ENCODE data around the gene TSPAN2. TPM values are rescaled to one million over a fixed set of nuclear protein-coding genes. Genes with fewer than 3 reads are reported as not detected.

The TSPAN2 gene
- total RNA-seq, 2 experiments from 2014 or later = 2.5 to 2.7 TPM

DNA sequence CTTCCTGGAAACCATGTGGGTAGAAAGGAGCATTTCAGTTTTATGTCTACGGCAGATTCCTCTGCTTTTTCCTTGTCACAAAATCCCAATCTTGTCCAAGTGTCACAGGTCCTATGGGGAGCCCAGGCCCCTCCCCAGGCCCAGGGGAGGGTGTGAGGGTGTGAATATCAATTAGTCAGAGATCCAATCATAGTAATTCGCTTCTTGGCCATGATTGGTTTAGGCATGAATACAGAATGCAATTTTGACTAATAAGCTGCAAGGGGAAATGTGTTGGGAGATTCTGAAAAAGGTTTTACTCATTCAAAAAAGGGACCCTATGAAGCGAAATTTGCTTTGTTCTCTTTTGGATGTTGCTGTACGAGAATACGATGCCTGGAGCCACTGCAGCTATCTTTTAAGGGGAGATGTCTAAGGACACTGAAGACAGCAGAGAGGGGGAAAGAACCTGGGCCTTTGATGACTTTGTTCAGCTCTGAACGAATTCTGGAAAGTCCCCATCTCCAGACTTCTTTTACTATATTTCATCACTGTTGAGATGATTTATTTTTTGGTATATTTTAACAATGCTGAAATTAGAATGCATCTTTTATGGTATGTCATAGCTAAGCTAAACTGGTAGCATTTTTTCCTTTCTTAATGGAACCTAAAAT, 18.2 kb downstream of the TSPAN2 start:
- H3K4me1 Mint-ChIP-seq (ENCODE audit: low read depth) = peaks cover 50% of the 10 kb centered on the region
- CTCF ChIA-PET = interaction anchor here (0.7 to 2.8 kb wide), 4 partner anchors 10 to 88 kb away, joined by 3 to 15 read pairs (median 4); no protein-coding TSS in a partner anchor
- intact Hi-C loops (cut with micrococcal nuclease) = no loop called here

DNA sequence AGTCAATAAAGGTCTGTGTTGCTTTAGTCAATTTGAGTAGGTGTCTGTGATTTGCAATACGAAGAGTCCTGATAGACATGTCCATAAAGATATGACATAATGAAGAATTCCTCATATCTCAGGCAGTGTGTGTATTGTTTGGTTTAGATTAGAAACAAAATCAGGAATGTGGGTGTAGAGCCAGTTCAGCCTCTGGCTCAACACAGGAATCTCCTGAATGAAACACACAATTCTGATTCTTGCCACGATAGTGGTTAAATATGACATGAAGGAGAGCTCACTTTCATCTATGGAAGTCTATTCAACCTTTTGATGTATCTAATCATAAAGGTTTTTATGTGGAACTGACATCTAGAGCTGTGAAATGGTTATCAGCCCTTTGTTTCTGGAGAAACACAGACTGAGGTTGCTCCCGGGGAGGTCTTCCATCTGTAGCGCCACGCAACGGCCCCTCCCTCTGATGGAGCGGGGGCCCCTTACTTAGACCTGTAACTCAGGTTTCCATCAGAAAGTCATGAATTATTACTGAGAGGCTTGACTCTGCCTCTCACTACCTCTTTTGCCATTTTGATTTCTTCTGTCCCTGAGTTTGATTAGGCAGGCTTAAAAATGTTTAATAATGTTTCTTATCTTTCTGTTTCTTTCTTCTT, 19.5 kb downstream of the TSPAN2 start:
- H3K36me3 Mint-ChIP-seq = no peaks in the 10 kb centered on the region
- H3K4me3 Mint-ChIP-seq = no peak overlapping the region
- intact Hi-C loops (cut with micrococcal nuclease) = no loop called here
- no peak for DNase-seq
- peaks cover 49% of the 10 kb centered on the region for H3K4me1 Mint-ChIP-seq (ENCODE audit: low read depth)
- no peaks in the 10 kb centered on the region for H3K9me3 Mint-ChIP-seq
- no peak overlapping the region for H3K27ac Mint-ChIP-seq
- CTCF ChIA-PET = no interaction called here
- no peaks in the 10 kb centered on the region for H3K27me3 Mint-ChIP-seq
- POLR2A ChIA-PET = no interaction called here

More for the DNA sequence above, 18.2 kb downstream of the TSPAN2 start:
- Mint-ChIP-seq H3K36me3 (no peaks in the 10 kb centered on the region), H3K27ac (no peak overlapping the region), H3K9me3 (no peaks in the 10 kb centered on the region), H3K27me3 (no peaks in the 10 kb centered on the region), H3K4me3 (no peak overlapping the region)
- POLR2A ChIA-PET = interaction anchor here (1.0 kb wide), 1 partner anchor 313 kb away, joined by 3 read pairs; the partner anchor contains the start of gene CSDE1
- no peak for DNase-seq

GRCh38 chr1:115068826-115069585, 20.3 kb downstream of the TSPAN2 start:
- no peaks in the 10 kb centered on the region for H3K36me3 Mint-ChIP-seq
- peaks cover 55% of the 10 kb centered on the region for H3K4me1 Mint-ChIP-seq (ENCODE audit: low read depth)
- no peaks in the 10 kb centered on the region for H3K27me3 Mint-ChIP-seq
- H3K27ac Mint-ChIP-seq = no peak overlapping the region
- DNase-seq = no peak
- no peak overlapping the region for H3K4me3 Mint-ChIP-seq
- ChIA-PET CTCF (no interaction called here), POLR2A (no interaction called here)
- intact Hi-C loops (cut with micrococcal nuclease) = no loop called here
- no peaks in the 10 kb centered on the region for H3K9me3 Mint-ChIP-seq

DNA sequence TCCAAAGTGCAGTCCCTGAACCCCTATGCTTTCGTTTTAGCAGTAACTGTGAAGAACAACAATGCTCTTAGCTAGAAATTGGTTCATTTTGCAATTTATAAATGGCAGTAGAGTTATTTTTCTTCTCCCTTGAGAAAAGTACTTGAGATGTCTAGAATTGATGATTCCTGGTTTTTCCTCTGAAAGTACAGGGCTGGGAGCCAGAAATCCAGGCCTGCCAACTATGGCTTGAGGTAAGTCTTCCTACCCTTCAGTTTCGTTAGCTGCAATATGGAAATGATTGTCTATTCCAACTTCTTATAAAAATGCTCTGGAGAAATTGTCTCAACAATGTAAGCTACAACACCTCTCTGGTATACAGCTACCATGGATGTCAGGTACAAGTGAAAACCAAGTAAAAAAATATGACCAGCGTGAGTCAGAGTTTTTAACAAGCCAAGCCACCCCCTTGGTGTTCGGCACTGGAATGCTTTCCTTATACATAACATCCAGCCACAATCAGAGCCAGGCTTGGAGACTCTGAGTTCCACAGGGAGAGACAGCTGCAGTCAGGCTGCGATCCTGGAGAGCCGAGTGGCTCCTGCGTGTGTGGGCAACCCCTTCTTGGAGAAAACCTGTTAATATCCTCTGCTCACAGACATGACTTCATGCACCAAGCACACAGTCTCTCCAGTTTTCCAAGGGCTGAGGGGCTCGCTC, 22.0 kb downstream of the TSPAN2 start:
- intact Hi-C loops (cut with micrococcal nuclease) = no loop called here
- H3K4me1 Mint-ChIP-seq (ENCODE audit: low read depth) = peaks cover 55% of the 10 kb centered on the region
- POLR2A ChIA-PET = no interaction called here
- no peak overlapping the region for H3K27ac Mint-ChIP-seq
- peaks cover 4% of the 10 kb centered on the region for H3K36me3 Mint-ChIP-seq
- CTCF ChIA-PET = interaction anchor here (1.2 to 2.6 kb wide), 2 partner anchors 14 to 45 kb away, joined by 5 to 10 read pairs; no protein-coding TSS in a partner anchor
- no peak overlapping the region for H3K4me3 Mint-ChIP-seq
- no peak for DNase-seq
- no peaks in the 10 kb centered on the region for H3K27me3 Mint-ChIP-seq
- H3K9me3 Mint-ChIP-seq = peaks cover 6% of the 10 kb centered on the region

- POLR2A ChIA-PET = no interaction called here
- CTCF ChIA-PET = interaction anchor here (0.7 to 1.9 kb wide), 3 partner anchors 12 to 47 kb away, joined by 5 to 8 read pairs (median 5); no protein-coding TSS in a partner anchor
- H3K4me1 Mint-ChIP-seq (ENCODE audit: low read depth) = peaks cover 51% of the 10 kb centered on the region
Measured at GRCh38 chr1:115065021-115065420, 24.3 kb downstream of the TSPAN2 start.

GRCh38 chr1:115064461-115064860, 24.8 kb downstream of the TSPAN2 start:
- DNase-seq = no peak

More at GRCh38 chr1:115065021-115065420, 24.3 kb downstream of the TSPAN2 start:
- Mint-ChIP-seq H3K27me3 (no peaks in the 10 kb centered on the region), H3K36me3 (peaks cover 4% of the 10 kb centered on the region), H3K9me3 (peaks cover 6% of the 10 kb centered on the region), H3K27ac (no peak overlapping the region), H3K4me3 (no peak overlapping the region)
- no peak for DNase-seq
- intact Hi-C loops (cut with micrococcal nuclease) = no loop called here

DNA sequence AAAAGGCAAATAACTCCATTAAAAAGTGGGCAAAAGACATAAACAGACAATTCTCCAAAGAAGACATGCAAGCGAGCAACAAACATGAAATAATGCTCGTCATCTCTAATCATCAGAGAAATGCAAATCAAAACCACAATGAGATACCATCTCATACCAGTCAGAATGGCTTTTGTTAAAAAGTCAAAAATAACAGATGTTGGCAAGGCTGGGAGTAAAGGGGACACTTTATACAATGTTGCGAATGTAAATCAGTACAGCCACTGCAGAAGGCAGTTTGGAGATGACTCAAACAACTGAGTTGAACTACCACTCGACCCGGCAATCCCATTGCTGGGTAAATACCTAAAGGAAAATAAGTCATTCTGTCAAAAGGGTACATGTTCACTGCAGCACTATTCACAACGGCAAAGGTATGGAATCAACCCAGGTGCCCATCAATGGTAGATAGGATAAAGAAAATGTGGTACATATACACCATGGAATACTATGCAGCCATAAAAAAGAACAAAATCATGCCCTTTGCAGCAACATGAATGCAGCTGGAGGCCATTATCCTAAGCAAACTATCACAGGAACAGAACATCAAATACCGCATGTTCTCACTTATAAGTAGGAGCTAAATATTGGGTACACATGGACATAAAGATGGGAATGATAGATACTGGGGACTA, 25.9 kb downstream of the TSPAN2 start:
- intact Hi-C loops (cut with micrococcal nuclease) = loop anchor here (1.0 to 5.0 kb wide), 6 partner anchors 27 to 584 kb away; partner anchors contain the start of genes BCAS2, DENND2C and TRIM33
- CTCF ChIA-PET = interaction anchor here (1.9 kb wide), 1 partner anchor 36 kb away, joined by 5 read pairs; no protein-coding TSS in a partner anchor

More at GRCh38 chr1:115064461-115064860, 24.8 kb downstream of the TSPAN2 start:
- Mint-ChIP-seq H3K36me3 (peaks cover 4% of the 10 kb centered on the region), H3K9me3 (peaks cover 6% of the 10 kb centered on the region), H3K4me1 (ENCODE audit: low read depth) (peaks cover 45% of the 10 kb centered on the region), H3K4me3 (no peak overlapping the region), H3K27me3 (no peaks in the 10 kb centered on the region), H3K27ac (peak overlapping the region; percentile 80)
- ChIA-PET CTCF (interaction anchor here (0.7 to 1.9 kb wide), 2 partner anchors 12 to 34 kb away, joined by 5 to 8 read pairs; no protein-coding TSS in a partner anchor), POLR2A (no interaction called here)
- intact Hi-C loops (cut with micrococcal nuclease) = loop anchor here (5.0 kb wide), 3 partner anchors 392 to 583 kb away; partner anchors contain the start of genes BCAS2 and DENND2C

DNA sequence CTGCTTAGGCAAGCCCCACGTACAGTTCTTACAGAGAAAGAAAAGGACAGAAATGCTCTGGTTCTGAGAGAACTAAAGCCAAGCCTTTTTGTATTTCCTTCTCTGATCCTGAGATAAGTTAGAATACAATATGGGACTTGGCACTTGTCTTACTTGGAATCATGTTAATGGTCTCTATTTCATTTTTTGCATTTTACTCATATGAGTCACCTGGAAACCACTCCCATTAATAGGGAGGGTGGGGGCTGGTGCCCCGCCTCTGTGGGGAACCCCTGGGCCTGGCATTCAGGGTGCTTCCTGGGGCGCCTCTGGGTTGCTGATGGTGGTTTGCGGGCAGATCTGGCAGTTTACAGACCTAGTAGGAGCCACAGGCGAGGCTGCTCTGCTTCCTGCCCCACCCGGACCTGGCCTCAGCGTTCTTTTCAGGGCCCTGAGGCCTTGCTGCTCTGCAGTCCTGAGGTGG, 26.7 kb downstream of the TSPAN2 start:
- Mint-ChIP-seq H3K4me3 (no peak overlapping the region), H3K9me3 (peaks cover 6% of the 10 kb centered on the region)

More for the DNA sequence above, 25.9 kb downstream of the TSPAN2 start:
- DNase-seq = peak; percentile 59
- Mint-ChIP-seq H3K4me1 (ENCODE audit: low read depth) (peaks cover 45% of the 10 kb centered on the region), H3K36me3 (peaks cover 8% of the 10 kb centered on the region), H3K27me3 (no peaks in the 10 kb centered on the region), H3K27ac (peak overlapping the region; percentile 80), H3K4me3 (peak overlapping the region; percentile 26), H3K9me3 (peaks cover 6% of the 10 kb centered on the region)
- POLR2A ChIA-PET = no interaction called here

DNA sequence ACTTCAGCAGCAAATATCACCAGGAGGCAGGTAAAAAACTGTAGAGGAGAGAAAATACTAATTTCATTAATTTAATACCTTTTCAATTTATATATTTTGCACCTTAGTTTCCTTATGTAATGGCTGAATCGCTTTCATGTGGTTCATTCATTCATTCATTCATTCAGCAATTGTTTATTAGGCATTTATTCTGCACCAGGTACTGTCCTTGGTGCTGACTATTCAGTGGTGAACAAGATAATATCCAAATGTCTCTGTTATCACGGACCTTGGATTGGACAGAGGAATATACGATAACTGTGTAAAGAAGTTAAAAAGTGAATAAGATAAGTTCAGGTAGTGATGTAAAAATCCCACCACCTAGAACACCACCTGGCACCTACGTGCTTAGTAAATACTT, 28.8 kb downstream of the TSPAN2 start:
- H3K27ac Mint-ChIP-seq = no peak overlapping the region
- intact Hi-C loops (cut with micrococcal nuclease) = loop anchor here (5.0 kb wide), 3 partner anchors 388 to 587 kb away; partner anchors contain the start of genes BCAS2 and DENND2C
- H3K27me3 Mint-ChIP-seq = no peaks in the 10 kb centered on the region
- peaks cover 6% of the 10 kb centered on the region for H3K9me3 Mint-ChIP-seq
- H3K4me1 Mint-ChIP-seq (ENCODE audit: low read depth) = peaks cover 40% of the 10 kb centered on the region
- no peak for DNase-seq
- ChIA-PET CTCF (no interaction called here), POLR2A (no interaction called here)
- H3K36me3 Mint-ChIP-seq = peaks cover 8% of the 10 kb centered on the region
- H3K4me3 Mint-ChIP-seq = no peak overlapping the region

More for the DNA sequence above, 26.7 kb downstream of the TSPAN2 start:
- Mint-ChIP-seq H3K27ac (peak overlapping the region; percentile 80), H3K36me3 (peaks cover 8% of the 10 kb centered on the region), H3K4me1 (ENCODE audit: low read depth) (peaks cover 43% of the 10 kb centered on the region), H3K27me3 (no peaks in the 10 kb centered on the region)
- POLR2A ChIA-PET = no interaction called here
- DNase-seq = peak; percentile 95
- intact Hi-C loops (cut with micrococcal nuclease) = loop anchor here (1.0 to 5.0 kb wide), 7 partner anchors 28 to 585 kb away; partner anchors contain the start of genes BCAS2, DENND2C and TRIM33
- CTCF ChIA-PET = no interaction called here

DNA sequence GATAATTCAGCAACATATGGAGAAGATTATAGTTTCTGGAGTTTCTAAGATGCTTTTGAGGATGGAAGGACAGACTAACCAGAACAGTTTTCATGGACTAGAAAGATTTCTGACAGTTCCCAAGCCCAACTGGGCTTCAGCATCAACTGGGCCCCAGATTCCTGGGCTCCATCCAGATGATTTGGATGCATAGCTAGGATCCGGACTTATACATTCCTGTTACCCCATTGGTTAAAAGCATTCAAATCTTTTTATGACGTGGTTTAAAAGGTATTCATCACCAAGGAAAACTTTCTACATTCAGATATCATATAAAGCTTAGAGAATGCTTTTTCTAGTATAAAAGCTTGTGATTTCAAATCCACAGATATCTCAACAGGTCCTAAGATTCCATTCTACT, 30.0 kb downstream of the TSPAN2 start:
- DNase-seq = no peak
- Mint-ChIP-seq H3K4me3 (no peak overlapping the region), H3K27me3 (no peaks in the 10 kb centered on the region), H3K4me1 (ENCODE audit: low read depth) (peaks cover 37% of the 10 kb centered on the region), H3K27ac (no peak overlapping the region), H3K36me3 (peaks cover 8% of the 10 kb centered on the region), H3K9me3 (peaks cover 6% of the 10 kb centered on the region)
- intact Hi-C loops (cut with micrococcal nuclease) = no loop called here
- CTCF ChIA-PET = interaction anchor here (0.6 kb wide), 1 partner anchor 9 kb away, joined by 3 read pairs; no protein-coding TSS in a partner anchor
- POLR2A ChIA-PET = no interaction called here

All from activated CD4-positive, alpha-beta memory T cell treated with anti-CD3 and anti-CD28 coated beads for 36 hours (primary cell).